GM19239 (cell line): Measurements from ENCODE around the gene PXDN.

Experiments used
- DNase-seq: peaks from one replicate; pipeline ENCODE4 v3.0.0; 2011; ENCODE audit warnings: low spot score; ENCODE audit not compliant: insufficient read length
- FAIRE-seq: peaks from 2 replicates; lab custom pipeline; 2011; peaks lifted over from hg19 to GRCh38; lab: Jason Lieb, UNC

The PXDN gene

GRCh38 chr2:1642066-1642861 lies 102.1 kb downstream of the PXDN start:
- DNase-seq: no peak
- FAIRE-seq: no peak

- DNase-seq: no peak
- no peak for FAIRE-seq
Measured at GRCh38 chr2:1641523-1641922, 102.8 kb downstream of the PXDN start.

- no peak for DNase-seq
- no peak for FAIRE-seq
Measured at GRCh38 chr2:1640301-1641135, 103.8 kb downstream of the PXDN start.

GRCh38 chr2:1639086-1639858 lies 105.0 kb downstream of the PXDN start:
- no peak for DNase-seq
- FAIRE-seq: no peak

GRCh38 chr2:1638281-1638860 lies 105.9 kb downstream of the PXDN start:
- no peak for DNase-seq
- no peak for FAIRE-seq

- DNase-seq (no peak), FAIRE-seq (no peak)
Measured at GRCh38 chr2:1636791-1637415, 107.4 kb downstream of the PXDN start.

- FAIRE-seq: no peak
- no peak for DNase-seq
Measured at GRCh38 chr2:1635823-1636222, 108.5 kb downstream of the PXDN start.

GRCh38 chr2:1634681-1635341 lies 109.5 kb downstream of the PXDN start:
- FAIRE-seq: no peak
- DNase-seq: no peak

- DNase-seq: no peak
- FAIRE-seq: no peak
Measured at GRCh38 chr2:1633936-1634587, 110.3 kb downstream of the PXDN start.

GRCh38 chr2:1633092-1633671 lies 111.1 kb downstream of the PXDN start:
- FAIRE-seq: no peak
- no peak for DNase-seq

GRCh38 chr2:1632510-1632909 lies 111.8 kb downstream of the PXDN start:
- FAIRE-seq (no peak), DNase-seq (no peak)

- DNase-seq: no peak
- no peak for FAIRE-seq
Measured at GRCh38 chr2:1632002-1632348, 112.3 kb downstream of the PXDN start.

GRCh38 chr2:1631292-1632001 lies 112.9 kb downstream of the PXDN start:
- DNase-seq (no peak), FAIRE-seq (no peak)

GRCh38 chr2:1628893-1629292 lies 115.4 kb downstream of the PXDN start:
- DNase-seq (no peak), FAIRE-seq (no peak)

GRCh38 chr2:1627628-1628381 lies 116.5 kb downstream of the PXDN start:
- FAIRE-seq: no peak
- DNase-seq: no peak

GRCh38 chr2:1626271-1626681 lies 118.0 kb downstream of the PXDN start:
- FAIRE-seq (no peak), DNase-seq (no peak)

- DNase-seq: no peak
- no peak for FAIRE-seq
Measured at GRCh38 chr2:1625281-1626001, 118.9 kb downstream of the PXDN start.
